Endothelial cell of umbilical vein (primary cell): Measurements from ENCODE around the gene VIT. TPM values are rescaled to one million over a fixed set of nuclear protein-coding genes. Genes with fewer than 3 reads are reported as not detected.

Experiments
- BruUV-seq: library from RNA; stranded (reverse); fragments of 400-500 nt; replicated peaks from 2 replicates; lab custom pipeline; 2021; lab: Mats Ljungman, UMichigan
- CTCF ChIA-PET: fragments of 300-600, 350-600 bp; sonication (Branson Sonifier 250); formaldehyde crosslinking; loops from one replicate; lab custom pipeline; 2021; ENCODE audit warnings: antibody characterized with exemption, inconsistent platforms; lab: Charles Lee
- POLR2A ChIA-PET: fragments of 300-600, 350-600 bp; sonication (Branson Sonifier 250); formaldehyde crosslinking; loops from one replicate; lab custom pipeline; 2021; ENCODE audit warnings: antibody characterized with exemption, inconsistent platforms; lab: Charles Lee
- DNase-seq: peaks from one replicate; pipeline ENCODE4 v3.0.0-alpha.2; 2011; ENCODE audit warnings: low read depth, low spot score
- FAIRE-seq: peaks from 2 replicates; lab custom pipeline; 2011; peaks lifted over from hg19 to GRCh38; lab: Jason Lieb, UNC
- H2AFZ ChIP-seq: 2 replicates; pipeline ENCODE4 v1.6.0; 2012; ENCODE audit warnings: low read depth, low read length, control low read depth, inconsistent platforms
- H3K27ac ChIP-seq: 2 replicates; pipeline ENCODE4 v1.5.1; 2011; ENCODE audit warnings: low read depth, mild to moderate bottlenecking, control low read depth, low read length, moderate library complexity; ENCODE audit not compliant: insufficient read depth
- H3K27me3 ChIP-seq, 2 experiments: 2 replicates each; pipeline versions ENCODE4 v1.6.0 to v1.6.1; 2011; ENCODE audit warnings: low read length in 2 of 2, mixed read lengths in 1 of 2; ENCODE audit not compliant: control insufficient read depth in 2 of 2, insufficient read depth in 2 of 2
- H3K36me3 ChIP-seq, 2 experiments: 2 replicates in 1 of 2; 3 replicates in 1 of 2; pipeline ENCODE4 v1.5.1; 2011; ENCODE audit warnings: low read length in 2 of 2, mild to moderate bottlenecking in 1 of 2, moderate library complexity in 1 of 2; ENCODE audit not compliant: control insufficient read depth in 2 of 2, insufficient read depth in 2 of 2; ENCODE audit errors: extremely low read depth in 1 of 2
- H3K4me1 ChIP-seq: 3 replicates; pipeline ENCODE4 v1.5.1; 2011; ENCODE audit warnings: mild to moderate bottlenecking, low read length; ENCODE audit not compliant: control insufficient read depth, insufficient read depth; ENCODE audit errors: extremely low read depth
- H3K4me2 ChIP-seq: 2 replicates; pipeline ENCODE4 v1.6.1; 2011; ENCODE audit warnings: low read length, control low read depth, mixed read lengths; ENCODE audit not compliant: insufficient read depth
- H3K4me3 ChIP-seq, 3 experiments: fragments of 200-600 bp in 1 of 3; sonication (generic), shearing (Covaris generic) in 1 of 3; replicated peaks in 1 of 3; 2 replicates each; pipeline ENCODE4 v1.5.1; 2011 to 2016; ENCODE audit warnings: control low read depth in 3 of 3, low read length in 3 of 3, mild to moderate bottlenecking in 2 of 3, inconsistent platforms in 1 of 3, low read depth in 1 of 3, moderate library complexity in 1 of 3; ENCODE audit not compliant: insufficient read depth in 1 of 3
- H3K79me2 ChIP-seq: 2 replicates; pipeline ENCODE4 v1.6.0; 2012; ENCODE audit warnings: low read length, inconsistent platforms; ENCODE audit not compliant: control insufficient read depth, insufficient read depth
- H3K9ac ChIP-seq: replicated peaks from 2 replicates; pipeline ENCODE3; 2011; ENCODE audit warnings: low read length, control low read depth; ENCODE audit not compliant: insufficient read depth; ENCODE audit errors: extremely low read depth
- H3K9me1 ChIP-seq: replicated peaks from 3 replicates; pipeline ENCODE4 v1.6.0; 2011; ENCODE audit warnings: mild to moderate bottlenecking, low read length; ENCODE audit not compliant: control insufficient read depth, insufficient read depth; ENCODE audit errors: extremely low read depth
- H3K9me3 ChIP-seq: replicated peaks from 2 replicates; pipeline ENCODE4 v1.5.1; 2012; ENCODE audit warnings: low read length, inconsistent platforms; ENCODE audit not compliant: control insufficient read depth, insufficient read depth
- H4K20me1 ChIP-seq: replicated peaks from 2 replicates; pipeline ENCODE3; 2011; ENCODE audit warnings: mild to moderate bottlenecking, low read length; ENCODE audit not compliant: control insufficient read depth, insufficient read depth; ENCODE audit errors: extremely low read depth
- CTCF ChIP-seq, 2 donors: IDR thresholded peaks; 1 replicate in 1 of 2; 2 replicates in 1 of 2; pipeline ENCODE4 v1.5.1; 2011; ENCODE audit warnings: low read length in 2 of 2, mild to moderate bottlenecking in 2 of 2, moderate library complexity in 2 of 2, control low read depth in 1 of 2, inconsistent platforms in 1 of 2, low read depth in 1 of 2; ENCODE audit not compliant: insufficient read depth in 1 of 2; ENCODE audit errors: extremely low read depth in 1 of 2
- EZH2 ChIP-seq: IDR thresholded peaks from 2 replicates; pipeline ENCODE4 v1.6.1; 2012; ENCODE audit warnings: borderline replicate concordance, low read depth, mild to moderate bottlenecking, moderate library complexity, low read length, inconsistent platforms; ENCODE audit not compliant: severe bottlenecking
- FOS ChIP-seq: IDR thresholded peaks from 2 replicates; pipeline ENCODE4 v1.6.1; 2011; ENCODE audit warnings: mild to moderate bottlenecking, low read length, moderate library complexity, borderline replicate concordance; ENCODE audit not compliant: insufficient read depth
- GATA2 ChIP-seq: IDR thresholded peaks from 2 replicates; pipeline ENCODE4 v1.7.0; 2011; ENCODE audit warnings: low read depth, mild to moderate bottlenecking, moderate library complexity, mixed read lengths, low read length; ENCODE audit not compliant: insufficient read length, insufficient read depth
- JUN ChIP-seq: IDR thresholded peaks from 2 replicates; pipeline ENCODE4 v1.6.1; 2011; ENCODE audit warnings: borderline replicate concordance, low read depth; ENCODE audit not compliant: insufficient read length, insufficient read depth
- MAX ChIP-seq: IDR thresholded peaks from 2 replicates; pipeline ENCODE4 v1.6.1; 2011; ENCODE audit not compliant: insufficient read depth, insufficient read length
- MYC ChIP-seq: IDR thresholded peaks from one replicate; pipeline ENCODE4 v1.6.1; 2011; ENCODE audit warnings: mild to moderate bottlenecking, low read depth, low read length
- POLR2A ChIP-seq: IDR thresholded peaks from 2 replicates; pipeline ENCODE4 v1.6.1; 2012; ENCODE audit warnings: low read depth, mild to moderate bottlenecking, control low read depth, low read length
- POLR2AphosphoS5 ChIP-seq: IDR thresholded peaks from 2 replicates; pipeline ENCODE4 v1.6.1; 2012; ENCODE audit warnings: low read depth, mild to moderate bottlenecking, control low read depth, low read length, moderate library complexity; ENCODE audit not compliant: insufficient read depth
- dilution Hi-C: fragments of 300-500 bp; cut with MboI; formaldehyde crosslinking; loops from one replicate; pipeline ENCODE4 v1.15.0; 2019; ENCODE audit warnings: low sequenced_read_pairs; ENCODE audit not compliant: extremely low pct_ligation_motif_present
- intact Hi-C: fragments of 100-400 bp; cut with micrococcal nuclease; formaldehyde crosslinking; loops from one replicate; pipeline ENCODE4 v1.10.0; 2022
- polyA plus RNA-seq, 4 experiments: library from polyadenylated mRNA; depleted of rRNA in 3 of 4; stranded (reverse) in 3 of 4; unstranded in 1 of 4; fragments of >200 nt; gene quantifications; 2 replicates each; pipeline versions ENCODE4 v1.2.1 to v1.2.3, GENCODE V29; 2011 to 2012; ENCODE audit warnings: missing spikeins in 1 of 4
- total RNA-seq: library from RNA; stranded (reverse); gene quantifications from 2 replicates; pipeline ENCODE4 v1.2.3, GENCODE V29; 2021

Gene VIT
- total and polyA plus RNA-seq, 2 donors (not counting 3 experiments of a cell fraction or from before 2014, with no cell fraction given), result 0.54 to 0.88 TPM

GRCh38 chr2:36808386-36809068, 112.0 kb downstream of the VIT start:
- Histone ChIP-seq H3K9ac (no peak overlapping the region), H3K4me3 (no peak overlapping the region), H3K79me2 (no peaks in the 10 kb centered on the region), H3K36me3 (no peaks in the 10 kb centered on the region), H2AFZ (no peak overlapping the region), H3K27ac (no peak overlapping the region), H3K4me2 (no peak overlapping the region), H3K27me3 (no peaks in the 10 kb centered on the region), H3K4me1 (no peaks in the 10 kb centered on the region), H3K9me1 (no peaks in the 10 kb centered on the region), H4K20me1 (no peaks in the 10 kb centered on the region), H3K9me3 (no peaks in the 10 kb centered on the region)
- ChIA-PET POLR2A (no interaction called here), CTCF (no interaction called here)
- TF ChIP-seq POLR2A (no peak), GATA2 (no peak), POLR2AphosphoS5 (no peak), MAX (no peak)
- BruUV-seq, result no TSS peak
- intact Hi-C loops (no loop called here), dilution Hi-C loops (no loop called here)
- FAIRE-seq (no peak), DNase-seq (no peak)

- Histone ChIP-seq H3K27me3 (no peaks in the 10 kb centered on the region), H2AFZ (no peak overlapping the region), H3K9ac (no peak overlapping the region), H3K4me2 (no peak overlapping the region), H3K36me3 (no peaks in the 10 kb centered on the region), H3K4me3 (no peak overlapping the region), H3K9me3 (no peaks in the 10 kb centered on the region), H3K9me1 (no peaks in the 10 kb centered on the region), H3K27ac (no peak overlapping the region), H3K4me1 (no peaks in the 10 kb centered on the region), H4K20me1 (no peaks in the 10 kb centered on the region), H3K79me2 (no peaks in the 10 kb centered on the region)
- CTCF ChIA-PET, result no interaction called here
- intact Hi-C loops (no loop called here), dilution Hi-C loops (no loop called here)
- FAIRE-seq, result no peak
- no peak for TF ChIP-seq EZH2
- no peak for TF ChIP-seq CTCF (IDR thresholded peaks at IDR 0.05; ENCODE audit: extremely low read depth in 1 of 2, insufficient read depth in 1 of 2, low read depth in 1 of 2, low read length in 2 of 2)
- TF ChIP-seq JUN, result no peak
- TF ChIP-seq MAX, result no peak
- no peak for TF ChIP-seq MYC
- no peak for TF ChIP-seq POLR2AphosphoS5
- TF ChIP-seq FOS, result no peak
- no peak for TF ChIP-seq POLR2A
- no peak for TF ChIP-seq GATA2
- no peak for DNase-seq
- POLR2A ChIA-PET, result no interaction called here
- no TSS peak for BruUV-seq
Measured at GRCh38 chr2:36809069-36809445, 112.5 kb downstream of the VIT start.
